Measurements from ENCODE around the gene KLK8. TPM values are rescaled to one million over a fixed set of nuclear protein-coding genes. Genes with fewer than 3 reads are reported as not detected.
A peak's percentile ranks its signal among the peaks of the same experiment; 100 is the strongest.

KLK8 gene
- total RNA-seq, 1 donor from 2014 or later: not detected

GRCh38 chr19:51025401-51025800 is 24.0 kb upstream of the KLK8 start:
- TF ChIP-seq, protein P1, sequence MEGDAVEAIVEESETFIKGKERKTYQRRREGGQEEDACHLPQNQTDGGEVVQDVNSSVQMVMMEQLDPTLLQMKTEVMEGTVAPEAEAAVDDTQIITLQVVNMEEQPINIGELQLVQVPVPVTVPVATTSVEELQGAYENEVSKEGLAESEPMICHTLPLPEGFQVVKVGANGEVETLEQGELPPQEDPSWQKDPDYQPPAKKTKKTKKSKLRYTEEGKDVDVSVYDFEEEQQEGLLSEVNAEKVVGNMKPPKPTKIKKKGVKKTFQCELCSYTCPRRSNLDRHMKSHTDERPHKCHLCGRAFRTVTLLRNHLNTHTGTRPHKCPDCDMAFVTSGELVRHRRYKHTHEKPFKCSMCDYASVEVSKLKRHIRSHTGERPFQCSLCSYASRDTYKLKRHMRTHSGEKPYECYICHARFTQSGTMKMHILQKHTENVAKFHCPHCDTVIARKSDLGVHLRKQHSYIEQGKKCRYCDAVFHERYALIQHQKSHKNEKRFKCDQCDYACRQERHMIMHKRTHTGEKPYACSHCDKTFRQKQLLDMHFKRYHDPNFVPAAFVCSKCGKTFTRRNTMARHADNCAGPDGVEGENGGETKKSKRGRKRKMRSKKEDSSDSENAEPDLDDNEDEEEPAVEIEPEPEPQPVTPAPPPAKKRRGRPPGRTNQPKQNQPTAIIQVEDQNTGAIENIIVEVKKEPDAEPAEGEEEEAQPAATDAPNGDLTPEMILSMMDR (IDR thresholded peaks at IDR 0.05): no peak
- DNase-seq (ENCODE audit: extremely low spot score, unreplicated experiment): no peak
- H3K9me3 Mint-ChIP-seq (ENCODE audit: unreplicated experiment): peaks cover 6% of the 10 kb centered on the region

DNA sequence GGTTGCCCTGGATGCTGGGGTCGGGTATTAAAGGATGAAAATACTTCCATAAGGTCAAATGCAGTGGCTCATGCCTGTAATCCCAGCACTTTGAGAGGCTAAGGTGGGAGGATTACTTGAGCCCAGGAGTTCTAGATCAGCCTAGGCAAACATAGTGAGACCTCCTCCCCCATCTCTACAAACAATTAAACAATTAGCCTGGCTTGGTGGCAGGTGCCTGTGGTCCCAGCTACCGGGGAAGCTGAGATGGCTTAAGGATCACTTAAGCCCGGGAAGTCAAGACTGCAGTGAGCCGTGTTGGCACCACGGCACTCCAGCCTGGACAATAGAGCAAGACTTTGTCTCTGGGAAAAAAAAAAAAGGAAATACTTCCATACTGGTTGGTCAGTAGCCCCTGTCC is 23.5 kb upstream of the KLK8 start:
- Mint-ChIP-seq H3K27ac (ENCODE audit: unreplicated experiment) (no peak overlapping the region), H3K27me3 (ENCODE audit: unreplicated experiment) (peaks cover 5% of the 10 kb centered on the region), H3K36me3 (ENCODE audit: unreplicated experiment) (no peaks in the 10 kb centered on the region), H3K9me3 (ENCODE audit: unreplicated experiment) (peaks cover 6% of the 10 kb centered on the region), H3K4me1 (ENCODE audit: unreplicated experiment) (no peaks in the 10 kb centered on the region), H3K4me3 (ENCODE audit: unreplicated experiment) (no peak overlapping the region)
- TF ChIP-seq, protein P1 (IDR thresholded peaks at IDR 0.05): no peak
- no peak for DNase-seq (ENCODE audit: extremely low spot score, unreplicated experiment)

More at GRCh38 chr19:51025401-51025800, 24.0 kb upstream of the KLK8 start:
- Mint-ChIP-seq H3K27ac (ENCODE audit: unreplicated experiment) (no peak overlapping the region), H3K4me1 (ENCODE audit: unreplicated experiment) (no peaks in the 10 kb centered on the region), H3K36me3 (ENCODE audit: unreplicated experiment) (no peaks in the 10 kb centered on the region), H3K4me3 (ENCODE audit: unreplicated experiment) (no peak overlapping the region), H3K27me3 (ENCODE audit: unreplicated experiment) (peaks cover under 1% of the 10 kb centered on the region)

- Mint-ChIP-seq H3K4me1 (ENCODE audit: unreplicated experiment) (no peaks in the 10 kb centered on the region), H3K4me3 (ENCODE audit: unreplicated experiment) (no peak overlapping the region), H3K36me3 (ENCODE audit: unreplicated experiment) (no peaks in the 10 kb centered on the region), H3K27ac (ENCODE audit: unreplicated experiment) (no peak overlapping the region), H3K27me3 (ENCODE audit: unreplicated experiment) (peaks cover 8% of the 10 kb centered on the region), H3K9me3 (ENCODE audit: unreplicated experiment) (no peaks in the 10 kb centered on the region)
- DNase-seq (ENCODE audit: extremely low spot score, unreplicated experiment): no peak
- TF ChIP-seq, protein P1 (IDR thresholded peaks at IDR 0.05): no peak
These were observed 22.5 kb upstream of the KLK8 start for GRCh38 chr19:51023946-51024345.

DNA sequence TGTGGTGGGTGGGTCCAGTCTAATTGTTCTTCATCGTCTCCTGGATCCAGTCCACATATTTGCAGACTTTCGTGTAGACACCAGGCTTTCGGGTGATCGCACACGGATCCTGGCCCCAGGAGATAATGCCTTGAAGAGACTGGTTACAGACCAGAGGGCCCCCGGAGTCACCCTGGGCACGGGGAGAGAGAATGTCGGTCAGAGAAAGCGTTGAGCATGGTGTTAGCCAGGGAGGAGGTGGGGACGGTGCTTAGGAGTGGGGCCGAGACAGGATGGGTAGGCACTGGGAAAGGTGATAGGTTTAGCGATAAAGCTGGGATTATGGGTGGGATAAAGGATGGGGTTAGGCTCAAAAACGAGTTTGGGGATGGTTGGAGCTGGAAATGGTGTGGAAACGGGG is 21.1 kb upstream of the KLK8 start:
- no peak for DNase-seq (ENCODE audit: extremely low spot score, unreplicated experiment)
- H3K9me3 Mint-ChIP-seq (ENCODE audit: unreplicated experiment): no peaks in the 10 kb centered on the region
- H3K36me3 Mint-ChIP-seq (ENCODE audit: unreplicated experiment): peaks cover 2% of the 10 kb centered on the region
- TF ChIP-seq, protein P1 (IDR thresholded peaks at IDR 0.05): no peak
- H3K27ac Mint-ChIP-seq (ENCODE audit: unreplicated experiment): no peak overlapping the region
- peaks cover 18% of the 10 kb centered on the region for H3K27me3 Mint-ChIP-seq (ENCODE audit: unreplicated experiment)
- no peak overlapping the region for H3K4me3 Mint-ChIP-seq (ENCODE audit: unreplicated experiment)
- peaks cover 2% of the 10 kb centered on the region for H3K4me1 Mint-ChIP-seq (ENCODE audit: unreplicated experiment)

DNA sequence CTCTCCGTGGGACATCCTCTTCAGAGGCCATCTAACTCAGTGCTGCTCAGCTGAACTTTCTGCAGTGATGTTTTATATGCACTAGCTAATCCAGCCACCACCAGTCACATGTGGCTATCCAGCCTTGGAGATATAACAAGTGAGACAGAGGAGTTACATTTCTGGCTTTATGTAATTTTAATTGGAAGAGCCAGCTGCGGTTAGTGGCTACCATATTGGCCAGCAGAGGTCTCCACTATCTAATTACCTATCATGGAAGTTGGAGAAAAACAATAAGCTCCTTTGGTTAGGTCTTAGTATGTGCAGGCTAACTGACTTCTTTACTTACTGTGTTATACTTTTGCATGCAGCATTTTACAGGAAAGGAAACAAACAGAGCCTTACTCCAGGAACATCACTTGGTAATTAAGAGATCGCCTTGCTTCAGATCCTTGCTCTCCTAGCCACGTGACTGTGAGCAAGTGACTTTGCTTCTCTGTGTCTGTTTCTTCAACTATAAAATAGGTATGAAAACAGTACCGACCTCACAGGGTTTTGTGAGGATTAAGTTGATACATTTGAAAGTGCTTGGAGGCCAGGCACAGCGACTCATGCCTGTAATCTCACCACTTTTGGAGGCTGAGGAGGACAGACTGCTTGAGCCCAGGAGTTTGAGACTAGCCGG is 19.7 kb upstream of the KLK8 start:
- Mint-ChIP-seq H3K4me1 (ENCODE audit: unreplicated experiment) (peaks cover 6% of the 10 kb centered on the region), H3K9me3 (ENCODE audit: unreplicated experiment) (no peaks in the 10 kb centered on the region), H3K27me3 (ENCODE audit: unreplicated experiment) (peaks cover 26% of the 10 kb centered on the region), H3K4me3 (ENCODE audit: unreplicated experiment) (no peak overlapping the region), H3K27ac (ENCODE audit: unreplicated experiment) (no peak overlapping the region), H3K36me3 (ENCODE audit: unreplicated experiment) (peaks cover 2% of the 10 kb centered on the region)
- TF ChIP-seq, protein P1 (IDR thresholded peaks at IDR 0.05): peak; percentile 57
- DNase-seq (ENCODE audit: extremely low spot score, unreplicated experiment): no peak

All from osteocyte (in vitro differentiated cells).